ENCODE results near the gene ZNF497. TPM values are rescaled to one million over a fixed set of nuclear protein-coding genes. Genes with fewer than 3 reads are reported as not detected.
A peak's percentile ranks its signal among the peaks of the same experiment; 100 is the strongest.

ZNF497 gene
- total RNA-seq, 6 donors from 2014 or later, result 1.5 to 15.7 (median 4.0) TPM

DNA sequence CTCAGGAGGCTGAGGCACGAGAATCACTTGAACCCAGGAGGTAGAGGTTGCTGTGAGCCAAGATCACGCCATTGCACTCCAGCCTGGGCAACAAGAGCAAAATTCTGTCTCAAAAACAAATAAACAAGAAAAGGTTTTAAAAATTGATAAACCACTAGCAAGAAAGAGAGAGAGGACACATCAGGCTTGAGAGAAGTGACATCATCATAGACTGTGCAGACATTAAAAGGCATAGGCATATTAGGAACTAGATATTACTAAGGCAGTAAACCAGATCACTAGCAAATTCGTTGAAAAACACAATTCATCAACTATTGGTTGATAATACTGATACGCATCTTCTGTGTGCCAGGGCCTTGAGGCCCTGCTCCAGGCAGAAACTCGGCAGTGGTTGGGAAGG, 17.0 kb downstream of the ZNF497 start:
- peaks cover 0 to 12% (median 2%) of the 10 kb centered on the region in 4 donors for H3K27me3 ChIP-seq
- no peak for DNase-seq
- H3K4me1 ChIP-seq, result peaks cover 9 to 29% (median 18%) of the 10 kb centered on the region in 4 donors
- H3K36me3 ChIP-seq, result peaks cover 0 to 9% (median 0%) of the 10 kb centered on the region in 4 donors
- no peaks in the 10 kb centered on the region for H3K9me3 ChIP-seq
- H3K27ac ChIP-seq, result no peak overlapping the region
- 73 to 82% methylated on average over 5 of the region's 5 CpGs for WGBS, 2 donors
- TF ChIP-seq, protein P1, sequence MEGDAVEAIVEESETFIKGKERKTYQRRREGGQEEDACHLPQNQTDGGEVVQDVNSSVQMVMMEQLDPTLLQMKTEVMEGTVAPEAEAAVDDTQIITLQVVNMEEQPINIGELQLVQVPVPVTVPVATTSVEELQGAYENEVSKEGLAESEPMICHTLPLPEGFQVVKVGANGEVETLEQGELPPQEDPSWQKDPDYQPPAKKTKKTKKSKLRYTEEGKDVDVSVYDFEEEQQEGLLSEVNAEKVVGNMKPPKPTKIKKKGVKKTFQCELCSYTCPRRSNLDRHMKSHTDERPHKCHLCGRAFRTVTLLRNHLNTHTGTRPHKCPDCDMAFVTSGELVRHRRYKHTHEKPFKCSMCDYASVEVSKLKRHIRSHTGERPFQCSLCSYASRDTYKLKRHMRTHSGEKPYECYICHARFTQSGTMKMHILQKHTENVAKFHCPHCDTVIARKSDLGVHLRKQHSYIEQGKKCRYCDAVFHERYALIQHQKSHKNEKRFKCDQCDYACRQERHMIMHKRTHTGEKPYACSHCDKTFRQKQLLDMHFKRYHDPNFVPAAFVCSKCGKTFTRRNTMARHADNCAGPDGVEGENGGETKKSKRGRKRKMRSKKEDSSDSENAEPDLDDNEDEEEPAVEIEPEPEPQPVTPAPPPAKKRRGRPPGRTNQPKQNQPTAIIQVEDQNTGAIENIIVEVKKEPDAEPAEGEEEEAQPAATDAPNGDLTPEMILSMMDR (IDR thresholded peaks at IDR 0.05), result no peak
- TF ChIP-seq POLR2A (IDR thresholded peaks at IDR 0.05) (no peak), POLR2AphosphoS5 (IDR thresholded peaks at IDR 0.05) (no peak), EP300 (IDR thresholded peaks at IDR 0.05) (no peak)
- no peak for ATAC-seq (ENCODE audit: low FRiP score in 2 of 2)
- no peak overlapping the region for H3K4me3 ChIP-seq

DNA sequence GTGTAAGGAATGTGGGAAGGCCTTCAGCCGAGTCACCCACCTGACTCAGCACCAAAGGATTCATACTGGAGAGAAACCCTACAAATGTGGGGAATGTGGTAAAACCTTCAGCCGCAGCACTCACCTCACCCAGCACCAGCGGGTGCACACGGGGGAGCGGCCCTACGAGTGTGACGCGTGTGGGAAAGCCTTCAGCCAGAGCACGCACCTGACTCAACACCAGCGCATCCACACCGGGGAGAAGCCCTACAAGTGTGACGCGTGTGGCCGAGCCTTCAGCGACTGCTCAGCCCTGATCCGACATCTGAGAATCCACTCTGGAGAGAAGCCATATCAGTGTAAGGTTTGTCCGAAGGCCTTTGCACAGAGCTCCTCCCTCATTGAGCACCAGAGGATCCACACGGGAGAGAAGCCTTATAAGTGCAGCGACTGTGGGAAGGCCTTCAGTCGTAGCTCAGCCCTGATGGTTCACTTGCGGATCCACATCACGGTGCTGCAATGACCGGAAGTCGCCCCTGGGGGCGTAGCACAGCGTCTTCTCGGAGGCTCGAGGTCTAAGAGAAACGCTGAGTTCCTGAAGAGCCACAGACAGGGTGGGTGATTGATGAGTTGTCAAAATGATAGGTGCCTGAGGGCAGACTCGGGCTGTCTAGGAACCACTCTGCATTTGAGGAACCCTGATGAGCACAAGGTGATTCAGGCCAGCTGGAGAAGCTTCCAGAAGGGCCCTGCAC, 23.6 kb downstream of the ZNF497 start:
- H3K27ac ChIP-seq, result no peak overlapping the region
- no peak for TF ChIP-seq POLR2AphosphoS5 (IDR thresholded peaks at IDR 0.05)
- TF ChIP-seq, protein P1 (IDR thresholded peaks at IDR 0.05), result no peak
- no peak for TF ChIP-seq EP300 (IDR thresholded peaks at IDR 0.05)
- no peak for TF ChIP-seq POLR2A (IDR thresholded peaks at IDR 0.05)
- no peak overlapping the region for H3K4me3 ChIP-seq
- peaks cover 0 to 55% (median 26%) of the 10 kb centered on the region in 4 donors for H3K36me3 ChIP-seq
- no peaks in the 10 kb centered on the region for H3K27me3 ChIP-seq
- H3K4me1 ChIP-seq, result no peaks in the 10 kb centered on the region
- ATAC-seq (ENCODE audit: low FRiP score in 2 of 2) (no peak), DNase-seq (peak in 1 of 2 donors; percentile 50)
- 71 to 84% methylated on average over 7 to 30 of the region's 30 CpGs for WGBS, 2 donors
- no peaks in the 10 kb centered on the region for H3K9me3 ChIP-seq

DNA sequence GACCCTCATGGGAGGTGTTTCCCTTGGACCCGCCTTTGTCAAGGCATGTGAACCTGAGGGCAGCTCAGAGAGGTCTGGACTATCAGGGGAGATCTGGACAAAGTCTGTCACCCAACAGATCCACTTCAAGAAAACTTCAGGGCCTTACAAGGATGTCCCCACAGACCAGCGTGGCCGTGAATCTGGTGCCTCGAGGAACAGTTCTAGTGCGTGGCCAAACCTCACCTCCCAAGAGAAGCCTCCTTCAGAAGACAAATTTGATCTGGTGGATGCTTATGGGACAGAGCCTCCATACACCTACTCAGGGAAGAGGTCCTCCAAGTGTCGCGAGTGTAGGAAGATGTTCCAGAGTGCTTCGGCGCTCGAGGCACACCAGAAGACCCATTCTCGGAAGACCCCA, 24.2 kb downstream of the ZNF497 start:
- no peak for DNase-seq
- H3K27ac ChIP-seq, result no peak overlapping the region
- no peak for ATAC-seq (ENCODE audit: low FRiP score in 2 of 2)
- H3K27me3 ChIP-seq, result no peaks in the 10 kb centered on the region
- H3K9me3 ChIP-seq, result no peaks in the 10 kb centered on the region
- 98 to 100% methylated on average over 8 to 11 of the region's 11 CpGs for WGBS, 2 donors
- H3K4me3 ChIP-seq, result no peak overlapping the region
- no peaks in the 10 kb centered on the region for H3K4me1 ChIP-seq
- TF ChIP-seq, protein P1 (IDR thresholded peaks at IDR 0.05), result no peak
- TF ChIP-seq POLR2A (IDR thresholded peaks at IDR 0.05) (no peak), EP300 (IDR thresholded peaks at IDR 0.05) (no peak)
- peaks cover 0 to 55% (median 26%) of the 10 kb centered on the region in 4 donors for H3K36me3 ChIP-seq

DNA sequence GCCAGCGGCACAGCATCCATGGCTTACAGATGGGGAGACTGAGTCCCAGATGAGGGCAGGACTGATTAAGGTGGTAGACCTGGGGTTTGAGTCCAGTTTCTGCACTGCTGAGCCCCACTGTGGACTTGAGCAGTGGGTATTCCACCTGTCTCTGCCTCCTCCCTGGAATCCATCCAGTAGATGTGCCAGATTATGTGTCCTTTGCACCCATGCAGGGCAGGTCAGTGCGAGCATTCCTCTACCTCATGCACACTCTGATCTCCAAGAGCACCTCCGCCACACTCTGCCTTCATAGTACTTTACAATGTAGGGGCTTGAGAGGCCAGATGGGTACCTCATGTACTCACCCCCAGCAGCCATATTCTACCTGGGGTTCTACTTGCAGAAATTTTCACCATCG, 25.7 kb downstream of the ZNF497 start:
- Histone ChIP-seq H3K9me3 (no peaks in the 10 kb centered on the region), H3K4me3 (no peak overlapping the region), H3K27me3 (no peaks in the 10 kb centered on the region), H3K36me3 (peaks cover 0 to 55% (median 26%) of the 10 kb centered on the region in 4 donors), H3K27ac (no peak overlapping the region), H3K4me1 (no peaks in the 10 kb centered on the region)
- no peak for ATAC-seq (ENCODE audit: low FRiP score in 2 of 2)
- WGBS, 2 donors, result 93 to 96% methylated on average over 3 to 4 of the region's 4 CpGs
- DNase-seq, result no peak
- TF ChIP-seq EP300 (IDR thresholded peaks at IDR 0.05), result no peak
- TF ChIP-seq POLR2A (IDR thresholded peaks at IDR 0.05), result no peak
- TF ChIP-seq, protein P1 (IDR thresholded peaks at IDR 0.05), result no peak
- no peak for TF ChIP-seq POLR2AphosphoS5 (IDR thresholded peaks at IDR 0.05)

DNA sequence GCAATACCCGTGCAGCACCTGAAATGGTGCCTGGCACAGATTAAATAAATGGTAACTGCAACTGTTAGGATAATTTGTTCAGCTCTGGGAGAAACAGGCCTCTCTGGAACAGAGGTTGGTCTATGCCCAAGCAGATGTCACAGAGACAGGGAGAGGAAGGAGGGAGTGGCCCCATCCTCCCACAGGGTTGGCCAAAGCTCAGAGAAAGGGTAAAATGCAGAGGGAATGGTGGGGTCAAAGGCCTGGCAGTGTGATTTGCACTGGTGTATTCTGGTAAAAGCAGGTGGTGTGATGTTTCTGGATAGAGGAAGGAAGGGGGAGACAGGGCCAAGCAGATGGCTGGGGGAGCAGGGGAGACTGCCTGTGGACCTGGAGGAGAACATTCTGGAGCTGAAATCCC, 26.3 kb downstream of the ZNF497 start:
- WGBS, 2 donors, result 93 to 100% methylated on average over 1 of the region's 1 CpG
- H3K36me3 ChIP-seq, result peaks cover 0 to 54% (median 26%) of the 10 kb centered on the region in 4 donors
- no peak for DNase-seq
- H3K4me3 ChIP-seq, result no peak overlapping the region
- no peaks in the 10 kb centered on the region for H3K27me3 ChIP-seq
- no peak overlapping the region for H3K27ac ChIP-seq
- no peak for ATAC-seq (ENCODE audit: low FRiP score in 2 of 2)
- no peak for TF ChIP-seq EP300 (IDR thresholded peaks at IDR 0.05)
- no peak for TF ChIP-seq POLR2AphosphoS5 (IDR thresholded peaks at IDR 0.05)
- TF ChIP-seq POLR2A (IDR thresholded peaks at IDR 0.05), result no peak
- TF ChIP-seq, protein P1 (IDR thresholded peaks at IDR 0.05), result no peak
- no peaks in the 10 kb centered on the region for H3K9me3 ChIP-seq
- H3K4me1 ChIP-seq, result no peaks in the 10 kb centered on the region

Measured in upper lobe of left lung (tissue), 6 donors.